GM18517 (cell line): ENCODE measurements around the gene DNAAF1.

Experiments
- ATAC-seq: cut with Tn5 transposase; IDR thresholded peaks from one replicate; pipeline ENCODE4 v1.9.1; 2021; ENCODE audit warnings: mild to moderate bottlenecking, moderate library complexity; ENCODE audit not compliant: unreplicated experiment

Gene DNAAF1

DNA sequence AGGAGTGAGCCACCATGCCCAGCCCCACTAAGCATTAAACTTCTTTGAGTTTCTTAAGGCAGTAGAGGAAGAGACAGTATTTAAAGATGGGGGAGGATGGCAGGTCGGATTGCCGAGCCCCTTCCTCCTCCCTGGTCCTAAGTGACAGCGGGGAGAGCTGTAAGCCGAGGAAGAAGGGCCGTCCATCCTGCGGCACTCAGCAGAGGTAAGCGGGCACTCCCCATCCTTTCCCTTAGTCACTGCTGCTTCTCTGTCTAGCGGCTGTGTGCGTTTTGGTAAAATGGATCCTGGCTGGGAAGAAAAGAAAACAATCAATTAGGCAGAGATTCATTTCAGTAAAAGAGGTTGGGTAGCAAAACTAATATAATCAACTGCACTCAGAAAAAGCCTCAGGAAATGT is 13.9 kb downstream of the DNAAF1 start:
- no peak for ATAC-seq

DNA sequence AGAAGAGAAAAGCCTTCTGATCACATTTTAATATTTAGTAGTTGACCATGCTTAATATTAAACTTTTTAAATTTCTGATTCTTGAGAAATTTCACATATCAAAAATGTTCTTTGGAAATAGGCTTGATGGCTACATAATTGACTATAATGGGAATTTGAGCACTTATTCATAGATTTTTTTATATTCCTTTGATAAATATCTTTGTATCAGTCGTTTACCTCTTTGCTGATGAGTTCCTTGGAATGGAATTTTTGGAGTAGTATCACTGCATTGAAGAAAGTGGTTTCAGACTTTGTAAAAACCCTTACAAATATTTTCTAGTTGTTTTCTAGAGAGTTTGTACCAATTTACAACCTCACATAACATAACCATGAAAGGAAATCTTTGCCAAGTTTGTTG is 14.7 kb downstream of the DNAAF1 start:
- ATAC-seq, result no peak

DNA sequence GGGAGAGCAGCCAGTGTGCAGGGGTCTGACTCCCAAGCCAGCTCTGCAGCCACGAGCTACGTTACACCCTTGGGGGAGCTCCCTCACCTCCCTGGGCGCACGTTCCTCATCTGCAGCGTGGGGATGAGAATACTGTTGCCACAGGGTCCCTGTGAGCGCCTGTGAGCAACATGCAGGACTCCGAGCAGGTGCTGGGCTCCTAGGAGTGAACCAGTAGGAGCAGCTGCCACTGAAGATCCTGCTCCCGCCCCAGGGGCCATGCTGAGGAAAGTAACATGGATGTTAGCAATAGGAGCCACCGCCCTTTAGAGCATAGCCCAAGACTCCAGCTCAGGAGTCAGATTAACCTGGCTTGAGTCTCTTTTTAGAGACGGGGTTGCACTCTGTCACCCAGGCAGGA is 15.9 kb downstream of the DNAAF1 start:
- no peak for ATAC-seq

DNA sequence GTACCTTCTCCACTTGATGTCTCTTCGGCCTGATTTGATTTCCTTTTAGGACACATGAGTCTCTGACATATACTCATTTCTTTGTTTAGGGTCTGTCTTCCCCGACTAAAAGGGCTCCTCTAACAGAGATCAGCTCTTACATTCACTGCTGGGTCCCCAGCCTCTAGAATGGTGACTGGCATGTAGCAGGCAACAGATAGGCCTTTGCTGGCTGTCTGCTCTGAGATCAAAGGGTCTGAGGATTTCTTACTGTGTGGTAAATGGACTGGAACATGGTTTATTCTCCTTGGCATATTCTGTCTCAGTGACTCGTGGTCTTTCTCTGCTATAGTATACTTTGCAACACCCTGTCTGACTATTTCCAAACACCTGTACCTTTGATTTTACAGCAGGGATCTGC is 16.7 kb downstream of the DNAAF1 start:
- no peak for ATAC-seq

DNA sequence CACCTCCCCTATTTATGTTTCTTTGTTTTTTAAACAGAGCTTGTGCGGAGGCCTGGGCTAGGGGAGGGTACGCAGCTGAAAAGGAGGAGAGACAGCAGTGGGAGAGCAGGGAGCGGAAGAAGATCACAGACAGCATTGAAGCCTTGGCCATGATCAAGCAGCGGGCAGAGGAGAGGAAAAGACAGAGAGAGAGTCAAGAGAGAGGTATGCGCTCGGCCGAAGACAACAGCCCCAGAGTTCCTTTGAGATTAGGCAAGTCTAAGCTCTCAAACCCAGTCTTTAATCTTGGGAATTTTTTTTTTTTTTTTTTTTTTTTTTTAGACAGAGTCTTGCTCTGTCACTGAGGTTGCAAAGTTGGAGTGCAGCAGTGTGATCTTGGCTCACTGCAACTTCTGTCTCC is 20.6 kb downstream of the DNAAF1 start:
- ATAC-seq, result no peak

DNA sequence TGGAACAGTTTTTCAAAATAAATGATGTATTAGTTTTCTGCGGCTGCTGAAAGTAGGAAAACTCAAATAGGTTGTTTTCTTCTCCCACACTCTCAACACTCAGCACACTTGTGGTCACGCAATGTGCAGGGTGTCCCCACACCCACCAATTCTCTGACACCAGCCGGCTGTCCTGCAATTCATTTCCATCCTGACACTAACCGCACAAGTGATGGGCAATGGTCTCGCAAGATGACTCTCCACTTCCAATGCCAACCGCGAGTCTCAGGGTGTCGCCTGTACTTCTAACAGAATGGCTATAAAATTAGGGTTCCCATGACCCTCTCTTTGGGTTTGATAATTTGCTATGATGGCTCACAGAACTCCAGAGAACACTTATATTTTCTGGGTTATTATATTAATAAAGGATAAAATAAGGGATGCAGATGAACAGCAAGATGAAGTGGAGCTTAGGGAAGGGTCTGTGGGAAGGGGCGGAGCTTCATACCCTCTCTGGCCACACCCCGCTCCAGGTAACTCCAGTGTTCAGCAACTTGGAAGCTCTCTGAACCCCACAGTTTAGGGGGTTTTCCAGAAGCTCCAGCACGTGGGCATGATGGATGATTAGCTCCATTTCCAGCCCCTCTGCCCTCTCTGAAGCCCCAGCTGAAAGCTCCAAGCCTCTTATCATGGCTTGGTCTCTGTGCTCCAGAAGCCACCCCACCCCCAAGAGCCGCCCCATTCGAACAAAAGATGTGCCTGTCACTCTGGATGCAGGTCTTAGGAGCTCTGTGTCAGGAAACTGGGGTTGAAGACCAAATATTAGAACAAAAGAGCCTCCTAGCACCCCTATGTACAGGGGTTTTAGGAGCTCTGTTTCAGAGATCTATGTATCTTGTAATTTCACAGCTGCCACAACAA is 21.9 kb downstream of the DNAAF1 start:
- ATAC-seq, result no peak

DNA sequence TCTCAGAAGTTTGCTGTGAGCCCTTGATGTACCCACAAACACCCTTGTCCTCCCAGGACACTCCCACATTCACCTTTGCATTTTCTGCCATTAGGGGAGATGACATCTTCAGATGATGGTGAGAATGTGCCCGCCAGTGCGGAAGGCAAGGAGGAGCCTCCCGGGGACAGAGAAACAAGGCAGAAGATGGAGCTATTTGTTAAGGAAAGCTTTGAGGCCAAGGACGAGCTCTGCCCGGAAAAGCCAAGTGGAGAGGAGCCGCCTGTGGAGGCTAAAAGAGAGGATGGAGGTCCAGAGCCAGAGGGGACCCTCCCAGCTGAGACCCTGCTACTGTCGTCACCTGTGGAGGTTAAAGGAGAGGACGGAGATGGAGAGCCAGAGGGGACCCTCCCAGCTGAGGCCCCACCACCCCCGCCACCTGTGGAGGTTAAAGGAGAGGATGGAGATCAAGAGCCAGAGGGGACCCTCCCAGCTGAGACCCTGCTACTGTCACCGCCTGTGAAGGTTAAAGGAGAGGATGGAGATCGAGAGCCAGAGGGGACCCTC is 24.7 kb downstream of the DNAAF1 start:
- ATAC-seq, result no peak

DNA sequence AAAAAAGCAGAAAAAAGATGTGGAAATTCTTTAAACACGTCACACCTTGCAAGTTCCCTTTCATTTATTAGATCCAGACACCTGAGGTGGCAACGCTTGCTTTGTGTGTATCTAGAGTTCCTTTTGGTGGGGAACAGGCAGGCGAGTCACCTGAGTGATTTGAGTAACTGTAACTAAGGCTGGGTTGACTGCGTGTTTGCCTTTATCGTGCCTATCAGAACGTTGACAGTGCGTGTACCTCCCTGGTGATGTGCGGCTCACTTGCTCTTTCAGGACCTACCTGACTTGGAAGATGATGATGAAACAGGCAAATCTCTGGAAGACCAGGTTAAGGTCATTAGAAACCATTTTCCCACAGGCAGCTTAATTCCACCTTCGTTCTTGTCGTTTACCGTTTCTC is 29.3 kb downstream of the DNAAF1 start:
- ATAC-seq, result no peak

DNA sequence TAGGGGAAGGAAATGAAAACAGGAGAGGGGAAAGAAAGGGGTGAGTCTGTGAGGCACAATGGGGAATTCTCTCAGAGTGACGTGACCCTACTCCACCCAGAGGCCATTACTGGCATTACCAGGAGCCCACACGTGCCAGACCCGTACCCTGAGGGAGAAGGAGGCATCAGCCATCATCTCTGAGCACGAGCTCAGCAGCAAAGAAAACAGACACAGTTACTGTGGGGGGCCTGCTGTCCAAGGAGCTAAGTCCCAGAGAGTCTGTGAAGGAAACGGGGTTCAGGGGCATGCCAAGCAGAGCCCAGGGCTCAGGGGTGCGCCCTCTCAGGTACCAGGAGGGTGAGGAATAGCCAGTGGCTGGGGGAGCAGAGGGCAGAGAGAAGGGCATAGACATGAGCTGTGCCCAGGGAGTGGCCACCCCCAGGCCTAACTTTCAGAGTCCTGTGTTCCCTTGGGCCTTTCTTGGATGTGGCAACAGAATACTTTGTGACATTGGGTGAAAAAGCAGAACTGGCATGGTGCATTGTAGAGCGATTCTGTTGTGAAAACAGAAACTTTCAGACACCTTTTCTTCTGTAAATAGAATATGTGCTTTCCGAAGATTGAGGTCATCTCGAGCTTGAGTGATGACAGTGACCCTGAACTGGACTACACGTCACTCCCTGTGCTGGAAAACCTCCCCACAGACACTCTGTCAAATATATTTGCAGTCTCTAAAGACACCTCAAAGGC is 30.4 kb downstream of the DNAAF1 start:
- ATAC-seq, result peak; percentile 76

DNA sequence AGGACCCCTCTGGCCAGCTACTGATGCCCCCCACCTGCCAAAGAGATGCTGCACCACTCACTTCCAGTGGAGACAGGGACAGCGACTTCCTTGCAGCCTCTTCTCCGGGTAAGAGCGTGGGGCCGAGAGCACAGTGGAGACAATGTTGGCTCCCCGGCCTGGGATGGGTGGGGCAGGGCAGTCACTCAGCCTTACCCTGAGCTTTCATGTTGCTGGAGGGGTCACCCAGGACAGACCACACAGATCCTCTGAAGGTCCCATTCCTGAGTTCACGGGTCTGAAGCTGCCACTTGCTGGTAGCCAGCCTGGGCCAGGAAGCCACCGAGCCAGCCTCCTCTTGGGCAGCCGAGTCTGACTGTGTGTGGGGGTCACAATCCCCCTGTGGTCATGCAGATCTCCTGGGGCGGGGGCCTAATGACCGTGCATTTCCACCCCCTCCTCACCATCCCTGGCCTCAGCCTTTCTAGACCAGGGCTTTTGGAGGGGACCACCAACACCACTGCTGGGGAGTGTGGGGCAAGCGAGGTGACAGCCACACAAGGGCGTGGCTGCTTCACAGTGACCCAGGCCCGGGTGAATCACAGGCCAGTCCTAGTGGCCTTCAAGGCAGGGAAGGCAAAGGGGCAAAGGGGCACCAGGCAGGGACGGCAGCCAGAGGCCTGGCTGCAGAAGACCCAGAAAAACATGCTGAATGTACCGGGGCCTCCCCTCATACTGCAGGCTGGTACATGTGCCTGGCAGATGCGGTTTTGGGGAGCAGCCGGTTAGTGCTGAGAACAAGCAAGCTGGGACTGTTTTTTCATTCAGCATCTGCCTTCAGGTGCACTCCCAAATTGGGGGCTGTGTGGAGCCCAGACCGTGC is 31.3 kb downstream of the DNAAF1 start:
- ATAC-seq, result no peak

DNA sequence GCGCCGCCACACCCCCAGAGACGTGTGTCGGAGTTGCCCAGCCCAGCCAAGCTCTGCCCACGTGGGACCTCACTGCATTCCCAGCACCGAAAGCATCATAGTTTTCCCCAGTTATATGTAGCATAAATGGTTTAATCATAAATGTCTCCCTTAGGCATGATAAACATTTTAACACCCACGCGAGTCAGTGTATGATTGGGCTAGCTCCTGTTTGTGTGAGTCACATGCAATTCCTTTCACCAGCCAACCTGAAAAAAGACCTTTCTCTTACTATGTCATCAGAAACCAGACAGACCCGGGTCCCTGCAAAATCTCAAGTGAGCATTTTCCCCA is 32.6 kb downstream of the DNAAF1 start:
- no peak for ATAC-seq

DNA sequence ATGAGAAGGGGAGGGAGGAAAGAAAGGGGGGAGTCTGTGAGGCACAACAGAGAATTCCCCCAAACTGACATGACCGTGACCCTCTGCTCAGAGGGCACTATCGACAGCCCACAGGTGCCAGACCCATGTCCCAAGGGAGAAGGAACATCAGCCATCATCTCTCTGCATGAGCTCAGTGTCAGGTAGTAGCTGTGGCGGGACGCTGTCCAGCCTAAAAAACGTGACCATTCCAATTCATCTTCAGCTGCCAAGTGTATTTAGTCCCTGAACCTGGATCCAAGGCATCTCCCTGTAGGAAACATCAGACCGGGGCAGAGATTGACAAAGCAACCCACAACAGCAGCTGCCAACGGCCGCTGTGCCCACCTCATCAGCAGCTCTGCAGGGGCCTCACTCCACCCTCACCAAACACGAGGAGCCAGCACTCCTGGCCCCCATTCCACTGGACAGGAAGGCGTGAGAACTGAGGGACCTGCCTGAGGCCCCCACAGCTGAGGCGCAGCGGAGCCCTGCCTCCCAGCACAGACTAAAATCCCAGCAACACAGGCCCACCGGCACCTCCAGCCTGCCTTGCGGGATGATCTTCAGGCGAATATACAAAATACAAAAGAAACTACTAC is 33.1 kb downstream of the DNAAF1 start:
- no peak for ATAC-seq

DNA sequence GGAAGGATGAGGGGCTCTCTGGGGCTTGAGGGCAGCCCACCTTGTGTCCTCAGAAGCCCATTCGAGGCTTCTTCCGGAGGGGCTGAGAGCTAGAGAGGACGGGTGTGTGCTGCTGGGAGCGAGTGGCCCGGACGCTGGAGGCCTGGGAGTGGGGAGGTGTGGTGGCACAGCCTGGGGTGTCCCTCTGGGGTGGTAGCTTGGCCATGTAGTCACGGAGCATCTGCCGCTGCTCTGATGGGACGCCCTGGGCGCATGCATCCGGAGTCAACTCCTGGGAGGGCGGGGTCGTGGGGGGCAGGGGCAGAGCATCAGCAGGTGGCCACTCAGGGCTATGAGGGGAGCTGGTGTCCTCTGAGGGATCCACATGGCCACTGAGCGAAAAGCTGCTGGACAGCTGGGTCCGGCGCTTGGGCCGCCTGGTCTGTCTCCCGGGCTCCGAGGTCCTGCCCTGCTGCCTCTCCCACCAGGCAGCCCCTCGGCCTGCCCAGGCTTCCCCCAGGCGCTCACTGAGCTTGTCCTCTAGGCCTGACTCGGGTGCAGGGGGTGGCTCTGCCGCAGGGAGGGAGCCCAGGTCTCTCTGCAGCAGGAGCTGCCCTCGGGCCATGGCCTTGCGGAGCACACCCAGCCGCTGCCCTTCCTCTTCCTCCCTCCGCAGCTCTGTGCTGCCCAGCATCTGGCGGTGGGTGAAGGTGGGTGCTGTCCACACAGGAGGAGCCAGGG is 33.9 kb downstream of the DNAAF1 start:
- no peak for ATAC-seq

DNA sequence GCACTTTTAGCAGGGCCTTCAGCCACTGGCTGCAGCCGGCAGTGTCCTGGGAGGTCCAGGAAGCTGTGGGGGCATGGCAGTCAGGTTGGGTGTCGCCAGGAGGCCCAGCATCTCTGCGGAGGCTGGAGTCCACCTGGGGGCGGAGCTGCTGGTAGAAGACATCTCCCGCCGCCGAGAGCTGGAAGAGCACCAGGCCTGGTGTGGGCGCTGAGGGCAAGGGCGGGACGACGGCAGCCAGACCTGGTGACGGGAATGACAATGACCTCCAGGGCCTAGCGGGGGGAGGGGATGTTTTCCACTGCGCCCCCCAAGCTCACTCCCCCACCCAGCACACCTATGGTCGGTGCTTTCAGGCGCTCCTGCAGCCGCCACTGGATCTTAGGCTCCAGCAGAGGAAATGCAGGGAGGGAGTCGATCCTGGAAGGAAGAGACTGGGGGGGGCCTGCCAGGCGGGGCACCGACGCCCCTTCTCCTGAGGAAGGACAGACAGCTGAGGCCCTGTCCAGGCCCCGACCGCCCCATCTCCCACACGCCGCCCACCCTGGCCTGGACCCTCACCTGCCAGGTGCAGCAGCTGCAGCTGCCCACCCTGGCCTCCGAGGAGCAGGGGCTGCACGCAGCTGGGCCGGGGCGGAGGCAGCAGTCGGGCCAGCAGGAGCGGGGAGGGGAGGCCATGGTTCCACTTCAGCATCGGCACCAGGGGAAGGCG is 34.7 kb downstream of the DNAAF1 start:
- no peak for ATAC-seq

DNA sequence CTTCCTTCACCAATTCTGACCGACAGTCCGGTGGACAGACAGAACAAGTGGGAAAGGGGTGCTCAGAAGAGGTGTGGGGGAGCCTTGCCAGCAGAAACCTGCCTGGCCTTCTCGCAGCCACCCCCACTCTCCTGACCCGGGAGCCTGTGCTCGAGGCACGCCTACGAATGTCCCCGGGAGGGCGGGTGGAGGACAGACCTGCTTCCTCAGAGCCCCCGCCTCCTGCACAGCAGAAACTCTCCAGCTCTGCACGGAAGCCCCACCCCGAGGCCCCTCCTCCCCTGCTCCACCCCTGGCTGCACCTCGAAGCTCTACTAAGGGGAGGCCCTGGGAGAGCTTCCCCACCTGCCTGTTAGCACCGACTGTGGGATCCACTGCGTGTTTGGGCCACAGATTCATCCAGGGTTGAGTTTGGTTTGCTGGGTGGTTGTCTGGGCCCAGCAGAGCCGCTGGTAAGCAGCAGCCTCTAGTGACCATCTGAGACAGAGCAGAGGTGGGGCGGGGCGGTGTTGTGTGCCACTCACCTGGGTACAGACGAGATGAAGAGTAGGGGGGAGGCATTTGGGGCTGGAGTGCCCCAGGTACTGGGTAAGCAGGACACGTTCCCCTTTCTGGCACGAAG is 35.5 kb downstream of the DNAAF1 start:
- ATAC-seq, result no peak

DNA sequence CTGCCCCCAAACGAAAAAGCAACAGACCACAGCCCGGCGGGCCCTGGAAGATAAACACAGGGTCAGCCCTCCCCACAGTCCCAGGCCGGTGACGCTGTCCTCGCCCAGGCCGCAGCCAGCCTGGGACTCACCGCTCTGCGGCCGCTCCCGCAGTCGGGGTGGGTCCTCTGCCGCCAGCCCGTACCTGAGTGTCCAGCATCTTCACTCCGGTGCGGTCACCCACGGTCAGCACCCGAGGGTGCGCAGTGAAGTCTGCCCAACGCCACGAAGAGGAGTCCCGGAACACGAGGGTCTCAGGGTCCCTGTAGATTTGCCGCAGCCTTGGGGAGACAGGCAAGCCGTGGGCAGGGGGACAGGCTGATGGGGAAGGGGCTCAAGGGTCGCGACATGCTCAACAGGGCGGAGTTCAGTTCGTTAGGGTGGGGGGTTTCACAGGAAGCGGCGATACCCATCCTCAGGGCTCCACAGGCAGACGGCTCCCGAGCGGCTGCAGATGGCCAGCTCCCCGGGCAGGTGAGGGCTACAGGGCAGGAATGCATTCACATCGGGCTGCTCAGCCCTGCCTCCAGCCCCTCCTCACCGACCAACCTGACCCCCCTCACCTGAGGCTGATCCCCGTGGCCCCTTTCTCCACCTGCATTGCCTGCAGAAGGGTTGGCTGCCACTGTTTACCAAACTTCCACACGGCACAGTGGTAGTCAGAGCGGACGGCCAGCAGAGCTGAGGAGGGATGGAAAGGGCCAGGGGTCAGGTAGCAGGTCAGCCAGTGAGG is 36.2 kb downstream of the DNAAF1 start:
- ATAC-seq, result no peak

DNA sequence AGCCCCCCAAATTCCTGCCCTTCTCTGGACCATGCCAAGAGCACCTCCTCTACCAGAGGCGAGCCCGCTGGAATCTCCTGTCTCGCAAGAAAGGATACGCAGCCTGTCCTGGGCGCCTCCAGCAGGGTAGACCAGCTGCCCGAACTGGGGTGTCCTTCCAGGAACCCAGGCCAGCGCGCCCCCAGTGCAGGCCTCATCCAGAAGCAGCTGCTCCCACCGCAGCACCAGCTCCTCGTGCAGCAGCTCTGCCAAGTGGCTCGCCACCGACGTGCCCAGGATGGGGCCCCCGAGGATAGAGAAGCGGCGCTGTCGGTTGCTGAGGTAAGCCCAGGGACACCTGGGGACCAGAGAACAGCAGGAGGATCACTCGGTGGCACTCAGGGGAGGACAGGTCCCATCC is 37.0 kb downstream of the DNAAF1 start:
- no peak for ATAC-seq
